GM12878 (cell line): ENCODE measurements around the gene SLC25A28. TPM values are rescaled to one million over a fixed set of nuclear protein-coding genes. Genes with fewer than 3 reads are reported as not detected.

ENCODE experiments used
- ASH2L ChIP-seq: fragments of 300-600, 200-600 bp; sonication (generic); IDR thresholded peaks from 2 replicates; pipeline ENCODE4 v1.6.1; 2017; ENCODE audit warnings: low read depth, mild to moderate bottlenecking, borderline replicate concordance
- BACH1 ChIP-seq: fragments of 450-650 bp; IDR thresholded peaks from 2 replicates; pipeline ENCODE4 v1.6.1; 2017; ENCODE audit warnings: mild to moderate bottlenecking, borderline replicate concordance
- BCL3 ChIP-seq: IDR thresholded peaks from 2 replicates; pipeline ENCODE4 v1.6.1; 2011; ENCODE audit warnings: borderline replicate concordance, low read depth, mild to moderate bottlenecking, moderate library complexity, low read length; ENCODE audit not compliant: insufficient read depth, poor library complexity, severe bottlenecking
- CHD4 ChIP-seq: fragments of 200-600 bp; sonication (generic); IDR thresholded peaks from 2 replicates; pipeline ENCODE4 v1.6.1; 2016; ENCODE audit warnings: mild to moderate bottlenecking
- DPF2 ChIP-seq: fragments of 450-650 bp; IDR thresholded peaks from 2 replicates; pipeline ENCODE4 v1.6.1; 2017; ENCODE audit warnings: mild to moderate bottlenecking
- E2F8 ChIP-seq: fragments of 450-650 bp; IDR thresholded peaks from 2 replicates; pipeline ENCODE4 v1.6.1; 2018; ENCODE audit warnings: mild to moderate bottlenecking, low read depth, moderate library complexity; ENCODE audit not compliant: partially characterized antibody
- EED ChIP-seq: sonication (generic); IDR thresholded peaks from 2 replicates; pipeline ENCODE4 v1.6.1; 2016; ENCODE audit warnings: antibody characterized with exemption, low read depth
- ELK1 ChIP-seq: IDR thresholded peaks from 2 replicates; pipeline ENCODE4 v1.6.1; 2012; ENCODE audit warnings: low read depth, low read length, improper control_type of control experiment
- EP300 ChIP-seq, 2 experiments: fragments of 150-350 bp in 1 of 2; IDR thresholded peaks; 2 replicates each; pipeline ENCODE4 v1.6.1; 2011 to 2012; ENCODE audit warnings: low read depth in 2 of 2, low read length in 2 of 2, borderline replicate concordance in 1 of 2, improper control_type of control experiment in 1 of 2, inconsistent platforms in 1 of 2; ENCODE audit not compliant: control insufficient read depth in 1 of 2
- HCFC1 ChIP-seq: fragments of 150-350 bp; IDR thresholded peaks from 2 replicates; pipeline ENCODE4 v1.6.1; 2014; ENCODE audit warnings: low read length
- MEF2A ChIP-seq: IDR thresholded peaks from 2 replicates; pipeline ENCODE4 v1.6.1; 2011; ENCODE audit warnings: low read depth, mild to moderate bottlenecking, low read length, moderate library complexity; ENCODE audit not compliant: insufficient read depth
- MEF2B ChIP-seq: fragments of 450-650 bp; IDR thresholded peaks from 2 replicates; pipeline ENCODE4 v1.6.1; 2018; ENCODE audit warnings: mild to moderate bottlenecking, moderate library complexity; ENCODE audit not compliant: partially characterized antibody, poor library complexity, severe bottlenecking
- MYB ChIP-seq: fragments of 150-350 bp; IDR thresholded peaks from 2 replicates; pipeline ENCODE4 v1.6.1; 2014; ENCODE audit warnings: mild to moderate bottlenecking, low read depth, low read length, borderline replicate concordance
- NBN ChIP-seq: fragments of 450-650 bp; IDR thresholded peaks from 2 replicates; pipeline ENCODE4 v1.6.1; 2016
- NKRF ChIP-seq: fragments of 450-650 bp; conservative IDR thresholded peaks from 2 replicates; pipeline ENCODE4 v1.6.1; 2017; ENCODE audit warnings: mild to moderate bottlenecking, moderate library complexity
- PML ChIP-seq: IDR thresholded peaks from 2 replicates; pipeline ENCODE4 v1.6.1; 2012; ENCODE audit warnings: low read length, inconsistent platforms
- RBBP5 ChIP-seq: fragments of 200-600 bp; sonication (generic); conservative IDR thresholded peaks from 2 replicates; pipeline ENCODE4 v1.6.1; 2016
- SRF ChIP-seq, 2 experiments: IDR thresholded peaks; 2 replicates each; pipeline ENCODE4 v1.6.1; 2011; ENCODE audit warnings: low read depth in 2 of 2, low read length in 2 of 2, mild to moderate bottlenecking in 1 of 2, moderate library complexity in 1 of 2
- TCF12 ChIP-seq: IDR thresholded peaks from 2 replicates; pipeline ENCODE4 v1.6.1; 2011; ENCODE audit warnings: low read depth, mild to moderate bottlenecking, low read length
- ZBED1 ChIP-seq: IDR thresholded peaks from 2 replicates; pipeline ENCODE4 v1.6.1; 2016; ENCODE audit warnings: borderline replicate concordance
- ZNF217 ChIP-seq: fragments of 450-650 bp; IDR thresholded peaks from 2 replicates; pipeline ENCODE4 v1.6.1; 2017; ENCODE audit warnings: antibody characterized with exemption, mild to moderate bottlenecking
- ZSCAN29 ChIP-seq: fragments of 450-650 bp; IDR thresholded peaks from 2 replicates; pipeline ENCODE4 v1.6.1; 2017; ENCODE audit warnings: mild to moderate bottlenecking, moderate library complexity
- polyA plus RNA-seq, 11 experiments: library from polyadenylated mRNA; depleted of rRNA in 4 of 11; unstranded in 6 of 11; stranded (reverse) in 5 of 11; fragments of >200 nt; fragmentation: Nextera tagmentation in 4 of 11; fragmentation: Illumina TruSeq in 1 of 11; extraction: Ambion mirVana in 4 of 11; extraction: Trizol in 1 of 11; gene quantifications; 1 replicate in 1 of 11; 2 replicates in 10 of 11; pipeline versions ENCODE4 v1.2.1 to v1.2.3, GENCODE V29; 2011 to 2016; ENCODE audit warnings: inconsistent platforms in 2 of 11, missing spikeins in 2 of 11, low read depth in 1 of 11
- total RNA-seq, 4 experiments: library from RNA; depleted of rRNA in 3 of 4; stranded (reverse); fragments of >200 nt in 3 of 4; fragmentation: Illumina TruSeq in 1 of 4; extraction: Trizol in 1 of 4; gene quantifications; 2 replicates each; pipeline versions ENCODE4 v1.2.1 to v1.2.3, GENCODE V29; 2013 to 2021

SLC25A28 gene
- total and polyA plus RNA-seq, 10 of the 15 experiments (the other 5 are each of a cell fraction or from before 2014, with no cell fraction given) = 7.5 to 47.8 (median 24.9) TPM

GRCh38 chr10:99659031-99659867, 39.0 kb upstream of the SLC25A28 start, which contains the start of gene ENTPD7 (continued):
- TF ChIP-seq E2F8 (no peak), NBN (0 out of 2 replicates have a peak, but pooled peaks have one; percentile 31), EP300 (IDR thresholded peaks at IDR 0.05; ENCODE audit: borderline replicate concordance in 1 of 2, control insufficient read depth in 1 of 2, low read depth in 2 of 2, low read length in 2 of 2) (no peak), EED (no peak), CHD4 (no peak), PML (no peak), DPF2 (peak; percentile 95), BACH1 (peak; percentile 21; the same call in 1 of the 2 replicates), ZBED1 (no peak), BCL3 (no peak), MEF2B (no peak), MYB (no peak), HCFC1 (0 out of 2 replicates have a peak, but pooled peaks have one; percentile 13), ASH2L (no peak), TCF12 (0 out of 2 replicates have a peak, but pooled peaks have one; percentile 3), ZSCAN29 (no peak), ZNF217 (no peak), MEF2A (no peak), SRF (IDR thresholded peaks at IDR 0.05; ENCODE audit: low read depth in 2 of 2, low read length in 2 of 2) (no peak), NKRF (peak; percentile 81), RBBP5 (no peak), ELK1 (peak; percentile 35; the same call in 1 of the 2 replicates)
